HCT116 (cell line): ENCODE measurements around the gene CDAN1. TPM values are rescaled to one million over a fixed set of nuclear protein-coding genes. Genes with fewer than 3 reads are reported as not detected.

Experiments used
- ATAC-seq: fragments of 200-7000 bp; cut with Tn5 transposase; 2 replicates; pipeline ENCODE4 v1.9.1; 2020; ENCODE audit warnings: mild to moderate bottlenecking, moderate library complexity
- BruUV-seq: library from RNA; stranded (reverse); fragments of 400-500 nt; replicated peaks from 2 replicates; lab custom pipeline; 2021; lab: Mats Ljungman, UMichigan
- CTCF ChIA-PET: fragments of 300-600 bp; sonication (Branson Sonifier 250); formaldehyde crosslinking; loops from one replicate; lab custom pipeline; 2021; ENCODE audit warnings: antibody characterized with exemption; lab: Charles Lee
- POLR2A ChIA-PET: fragments of 300-600, 350-600 bp; sonication (Branson Sonifier 250); formaldehyde crosslinking; loops from one replicate; lab custom pipeline; 2021; ENCODE audit warnings: antibody characterized with exemption; lab: Charles Lee
- RAD21 ChIA-PET, 2 experiments: fragments of 300-600 bp; sonication (Branson Sonifier 250); formaldehyde crosslinking; loops; one replicate each; lab custom pipeline; 2023; ENCODE audit warnings: low total read pairs in 2 of 2; ENCODE audit not compliant: uncharacterized antibody in 2 of 2, unreplicated experiment in 2 of 2, low non-redundant PET in 1 of 2; lab: Charles Lee
- DNase-seq: peaks from one replicate; pipeline ENCODE4 v3.0.0-alpha.2; 2010; ENCODE audit warnings: low read depth, low spot score
- H2AFZ ChIP-seq: fragments of 200-600 bp; shearing (Covaris generic), sonication (generic); 2 replicates; pipeline ENCODE4 v1.6.1; 2017; ENCODE audit warnings: low read depth, mixed run types, mixed read lengths, antibody characterized with exemption, low read length; ENCODE audit not compliant: poor library complexity, severe bottlenecking
- H3K27ac ChIP-seq: 2 replicates; pipeline ENCODE4 v1.5.1; 2012; ENCODE audit warnings: low read depth, low read length
- H3K27me3 ChIP-seq: fragments of 200-600 bp; sonication (generic); 2 replicates; pipeline ENCODE4 v1.6.1; 2016; ENCODE audit warnings: mixed run types, low read length, mixed read lengths; ENCODE audit not compliant: insufficient read depth
- H3K36me3 ChIP-seq, 2 experiments: fragments of 200-500 bp in 1 of 2; fragments of 200-600 bp in 1 of 2; sonication (Bioruptor generic) in 1 of 2; sonication (generic) in 1 of 2; 2 replicates each; pipeline versions ENCODE4 v1.5.1 to v1.6.1; 2014 to 2016; ENCODE audit warnings: low read length in 2 of 2, inconsistent platforms in 1 of 2, mixed read lengths in 1 of 2, mixed run types in 1 of 2; ENCODE audit not compliant: insufficient read depth in 2 of 2, control insufficient read depth in 1 of 2
- H3K4me1 ChIP-seq, 2 experiments: fragments of 200-600 bp in 1 of 2; sonication (generic) in 1 of 2; 2 replicates each; pipeline versions ENCODE4 v1.5.1 to v1.6.1; 2012 to 2017; ENCODE audit warnings: low read length in 2 of 2, inconsistent platforms in 1 of 2, mild to moderate bottlenecking in 1 of 2, mixed read lengths in 1 of 2, mixed run types in 1 of 2, moderate library complexity in 1 of 2; ENCODE audit not compliant: insufficient read depth in 2 of 2, control insufficient read depth in 1 of 2
- H3K4me2 ChIP-seq: fragments of 200-600 bp; sonication (generic); 2 replicates; pipeline ENCODE4 v1.6.1; 2017; ENCODE audit warnings: mixed run types, low read length, mixed read lengths
- H3K4me3 ChIP-seq, 2 experiments: fragments of 200-600 bp in 1 of 2; sonication (generic) in 1 of 2; replicated peaks in 1 of 2; 2 replicates each; pipeline ENCODE4 v1.5.1; 2011 to 2016; ENCODE audit warnings: low read length in 2 of 2, control low read depth in 1 of 2, low read depth in 1 of 2, mild to moderate bottlenecking in 1 of 2, mixed read lengths in 1 of 2, mixed run types in 1 of 2
- H3K79me2 ChIP-seq: fragments of 200-600 bp; sonication (generic); 2 replicates; pipeline ENCODE4 v1.6.1; 2017; ENCODE audit warnings: mild to moderate bottlenecking, mixed run types, low read length, moderate library complexity, mixed read lengths; ENCODE audit not compliant: insufficient read depth
- H3K9ac ChIP-seq: fragments of 200-600 bp; sonication (generic); 2 replicates; pipeline ENCODE4 v1.6.1; 2016; ENCODE audit warnings: low read length, mixed read lengths
- H3K9me2 ChIP-seq: fragments of 200-600 bp; sonication (generic), shearing (Covaris generic); 2 replicates; pipeline ENCODE4 v1.6.1; 2017; ENCODE audit warnings: mixed run types, mild to moderate bottlenecking, moderate library complexity; ENCODE audit not compliant: insufficient read depth
- H3K9me3 ChIP-seq, 2 experiments: fragments of 200-500 bp in 1 of 2; fragments of 200-600 bp in 1 of 2; sonication (Bioruptor generic) in 1 of 2; sonication (generic) in 1 of 2; 2 replicates each; pipeline ENCODE4 v1.6.1; 2014 to 2017; ENCODE audit warnings: low read length in 2 of 2, mixed read lengths in 2 of 2, inconsistent platforms in 1 of 2, low read depth in 1 of 2, mild to moderate bottlenecking in 1 of 2, mixed run types in 1 of 2, moderate library complexity in 1 of 2; ENCODE audit not compliant: control insufficient read depth in 1 of 2, insufficient read depth in 1 of 2
- H4K20me1 ChIP-seq: fragments of 200-600 bp; sonication (generic), shearing (Covaris generic); 2 replicates; pipeline ENCODE4 v1.6.1; 2017; ENCODE audit warnings: mixed run types, mild to moderate bottlenecking, moderate library complexity; ENCODE audit not compliant: insufficient read depth
- ATF3 ChIP-seq: IDR thresholded peaks from 2 replicates; pipeline ENCODE4 v1.6.1; 2012
- ELF1 ChIP-seq: IDR thresholded peaks from 2 replicates; pipeline ENCODE4 v1.6.1; 2012; ENCODE audit warnings: low read depth, borderline replicate concordance
- EZH2phosphoT487 ChIP-seq: fragments of 200-600 bp; IDR thresholded peaks from 2 replicates; pipeline ENCODE4 v1.6.1; 2018; ENCODE audit warnings: antibody characterized with exemption, borderline replicate concordance
- FOSL1 ChIP-seq: IDR thresholded peaks from 2 replicates; pipeline ENCODE4 v1.6.1; 2012; ENCODE audit warnings: low read depth
- RAD21 ChIP-seq: IDR thresholded peaks from 2 replicates; pipeline ENCODE4 v1.6.1; 2012; ENCODE audit warnings: low read depth, mild to moderate bottlenecking
- SIN3A ChIP-seq: IDR thresholded peaks from 2 replicates; pipeline ENCODE4 v1.6.1; 2012; ENCODE audit warnings: low read depth
- SRF ChIP-seq: IDR thresholded peaks from 2 replicates; pipeline ENCODE4 v1.6.1; 2012; ENCODE audit warnings: low read depth
- intact Hi-C: fragments of 100-400 bp; cut with micrococcal nuclease; formaldehyde crosslinking; loops from 2 replicates; pipeline ENCODE4 v1.10.0; 2022
- total RNA-seq: library from RNA; stranded (reverse); gene quantifications from one replicate; pipeline ENCODE4 v1.2.1, GENCODE V29; 2021; ENCODE audit not compliant: unreplicated experiment
- TF ChIP-seq, protein P1 (sequence below): IDR thresholded peaks from 2 replicates; pipeline ENCODE4 v1.6.1; 2012; ENCODE audit warnings: low read depth

Gene CDAN1
- total RNA-seq, 1 experiment from 2014 or later, result 22.4 TPM

DNA sequence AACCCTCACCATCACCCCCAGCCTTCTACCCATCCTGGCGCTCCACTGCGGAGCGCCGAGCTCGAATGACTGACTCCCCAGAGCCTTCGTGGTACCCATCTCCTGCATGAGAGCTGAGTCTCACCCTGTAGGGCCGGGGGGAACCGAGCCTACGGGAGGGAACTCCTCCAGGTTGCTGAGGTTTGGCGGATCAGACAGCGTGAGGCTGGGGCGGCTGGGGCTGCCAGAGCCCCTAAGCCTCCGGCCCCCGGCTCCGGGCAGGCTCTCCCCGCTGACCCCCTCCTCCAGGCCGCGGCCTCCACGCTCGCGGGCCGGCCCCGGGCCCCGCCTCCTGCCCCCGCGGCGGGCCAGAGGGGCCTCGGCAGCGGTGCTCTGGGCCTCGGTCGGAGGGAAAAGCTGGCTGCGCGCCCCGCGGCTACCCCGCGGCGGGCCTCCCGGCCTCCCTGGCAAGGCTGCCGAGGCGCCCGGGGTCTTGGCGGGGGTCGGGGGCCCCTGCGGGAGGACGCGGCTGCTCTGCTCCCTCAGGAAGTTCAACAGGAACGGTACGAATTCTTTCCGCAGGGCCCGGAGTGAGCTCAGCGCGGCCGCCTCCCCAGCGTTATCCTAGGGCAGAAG, 643 bp downstream of the CDAN1 start:
- intact Hi-C loops, result loop anchor here (10.0 kb wide), 1 partner anchor 549 kb away; no protein-coding TSS in a partner anchor
- no peak for DNase-seq
- POLR2A ChIA-PET, result no interaction called here

DNA sequence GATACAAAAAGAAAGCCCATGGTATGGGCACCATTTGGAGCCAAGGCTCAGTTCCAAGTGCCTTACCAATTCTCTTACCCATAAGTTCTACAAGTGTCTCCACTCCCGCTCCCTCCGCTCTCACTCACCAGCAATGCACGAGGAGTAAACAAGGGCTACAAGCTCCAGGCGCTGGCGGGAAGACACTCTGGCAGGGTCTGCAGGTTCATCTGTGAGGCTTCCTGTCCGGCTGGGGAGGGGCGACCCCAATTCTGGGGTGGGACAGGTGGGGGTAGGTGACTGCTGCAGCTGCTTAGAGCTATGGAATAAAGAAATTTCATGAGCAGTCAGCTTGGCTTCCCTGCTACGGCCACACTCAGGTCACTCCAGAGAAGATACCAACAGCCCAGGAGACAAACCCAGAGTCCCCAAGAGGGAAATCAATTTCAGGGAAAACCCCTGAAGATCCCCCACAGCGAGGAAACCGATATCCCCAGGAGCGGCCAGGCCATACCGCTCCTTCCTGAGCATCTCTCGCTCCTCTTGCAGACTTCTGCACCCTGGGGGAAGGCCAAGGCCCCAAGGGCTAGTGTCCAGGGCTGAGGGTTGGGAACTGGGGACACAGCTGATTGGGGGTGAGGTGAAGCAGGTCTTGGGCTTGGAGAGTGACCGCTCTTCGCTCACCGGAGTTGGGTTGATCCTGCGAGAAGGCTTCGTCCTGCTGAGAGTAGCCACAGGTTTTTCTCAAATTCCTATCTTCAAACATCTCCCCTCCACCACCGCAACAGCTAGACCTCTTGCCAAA, 1.4 kb downstream of the CDAN1 start:
- peak overlapping the region; percentile 90 for H3K4me2 ChIP-seq
- peak overlapping the region; percentile 75 for H3K9ac ChIP-seq
- intact Hi-C loops, result loop anchor here (10.0 kb wide), 1 partner anchor 549 kb away; no protein-coding TSS in a partner anchor
- RAD21 ChIA-PET, result no interaction called here
- DNase-seq (no peak), ATAC-seq (no peak)
- peaks cover 7% of the 10 kb centered on the region; the same call in 1 of the 2 replicates for H3K79me2 ChIP-seq
- BruUV-seq, result TSS peak; percentile 72
- POLR2A ChIA-PET, result no interaction called here
- peaks cover 23 to 26% of the 10 kb centered on the region in 2 experiments for H3K36me3 ChIP-seq
- H3K9me3 ChIP-seq, result no peaks in the 10 kb centered on the region
- H3K4me1 ChIP-seq, result peaks cover 12 to 16% of the 10 kb centered on the region in 2 experiments; a peak in 3 of 4 replicates
- no peak overlapping the region for H3K27ac ChIP-seq
- H3K27me3 ChIP-seq, result no peaks in the 10 kb centered on the region
- H3K4me3 ChIP-seq, result peak overlapping the region; percentile 69 to 85
- no peaks in the 10 kb centered on the region for H3K9me2 ChIP-seq
- no peaks in the 10 kb centered on the region for H4K20me1 ChIP-seq
- H2AFZ ChIP-seq, result no peak overlapping the region
- TF ChIP-seq FOSL1 (no peak), ATF3 (no peak), SIN3A (no peak), RAD21 (no peak)
- TF ChIP-seq, protein P1, sequence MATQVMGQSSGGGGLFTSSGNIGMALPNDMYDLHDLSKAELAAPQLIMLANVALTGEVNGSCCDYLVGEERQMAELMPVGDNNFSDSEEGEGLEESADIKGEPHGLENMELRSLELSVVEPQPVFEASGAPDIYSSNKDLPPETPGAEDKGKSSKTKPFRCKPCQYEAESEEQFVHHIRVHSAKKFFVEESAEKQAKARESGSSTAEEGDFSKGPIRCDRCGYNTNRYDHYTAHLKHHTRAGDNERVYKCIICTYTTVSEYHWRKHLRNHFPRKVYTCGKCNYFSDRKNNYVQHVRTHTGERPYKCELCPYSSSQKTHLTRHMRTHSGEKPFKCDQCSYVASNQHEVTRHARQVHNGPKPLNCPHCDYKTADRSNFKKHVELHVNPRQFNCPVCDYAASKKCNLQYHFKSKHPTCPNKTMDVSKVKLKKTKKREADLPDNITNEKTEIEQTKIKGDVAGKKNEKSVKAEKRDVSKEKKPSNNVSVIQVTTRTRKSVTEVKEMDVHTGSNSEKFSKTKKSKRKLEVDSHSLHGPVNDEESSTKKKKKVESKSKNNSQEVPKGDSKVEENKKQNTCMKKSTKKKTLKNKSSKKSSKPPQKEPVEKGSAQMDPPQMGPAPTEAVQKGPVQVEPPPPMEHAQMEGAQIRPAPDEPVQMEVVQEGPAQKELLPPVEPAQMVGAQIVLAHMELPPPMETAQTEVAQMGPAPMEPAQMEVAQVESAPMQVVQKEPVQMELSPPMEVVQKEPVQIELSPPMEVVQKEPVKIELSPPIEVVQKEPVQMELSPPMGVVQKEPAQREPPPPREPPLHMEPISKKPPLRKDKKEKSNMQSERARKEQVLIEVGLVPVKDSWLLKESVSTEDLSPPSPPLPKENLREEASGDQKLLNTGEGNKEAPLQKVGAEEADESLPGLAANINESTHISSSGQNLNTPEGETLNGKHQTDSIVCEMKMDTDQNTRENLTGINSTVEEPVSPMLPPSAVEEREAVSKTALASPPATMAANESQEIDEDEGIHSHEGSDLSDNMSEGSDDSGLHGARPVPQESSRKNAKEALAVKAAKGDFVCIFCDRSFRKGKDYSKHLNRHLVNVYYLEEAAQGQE, result no peak
- CTCF ChIA-PET, result no interaction called here

More for the DNA sequence above, 643 bp downstream of the CDAN1 start:
- Histone ChIP-seq H3K9me2 (no peaks in the 10 kb centered on the region), H3K79me2 (peaks cover 7% of the 10 kb centered on the region; the same call in 1 of the 2 replicates), H3K4me2 (peak overlapping the region; percentile 90), H3K4me1 (peaks cover 12 to 16% of the 10 kb centered on the region in 2 experiments; a peak in 3 of 4 replicates), H3K36me3 (peaks cover 21 to 22% of the 10 kb centered on the region in 2 experiments), H3K27me3 (no peaks in the 10 kb centered on the region), H3K27ac (peak overlapping the region; percentile 88), H3K4me3 (peak overlapping the region; percentile 69 to 85), H2AFZ (no peak overlapping the region), H3K9me3 (no peaks in the 10 kb centered on the region), H3K9ac (peak overlapping the region; percentile 75), H4K20me1 (no peaks in the 10 kb centered on the region)
- no TSS peak for BruUV-seq
- ATAC-seq, result peak; percentile 36
- ChIA-PET RAD21 (interaction anchor here in 1 of 2 experiments (0.7 kb wide), 1 partner anchor 334 kb away, joined by 3 read pairs; no protein-coding TSS in a partner anchor), CTCF (interaction anchor here (0.6 kb wide), 1 partner anchor 335 kb away, joined by 3 read pairs; no protein-coding TSS in a partner anchor)
- TF ChIP-seq EZH2phosphoT487 (no peak), ELF1 (no peak), SRF (no peak)
